ENCODE results near the gene METTL25.

METTL25 gene

DNA sequence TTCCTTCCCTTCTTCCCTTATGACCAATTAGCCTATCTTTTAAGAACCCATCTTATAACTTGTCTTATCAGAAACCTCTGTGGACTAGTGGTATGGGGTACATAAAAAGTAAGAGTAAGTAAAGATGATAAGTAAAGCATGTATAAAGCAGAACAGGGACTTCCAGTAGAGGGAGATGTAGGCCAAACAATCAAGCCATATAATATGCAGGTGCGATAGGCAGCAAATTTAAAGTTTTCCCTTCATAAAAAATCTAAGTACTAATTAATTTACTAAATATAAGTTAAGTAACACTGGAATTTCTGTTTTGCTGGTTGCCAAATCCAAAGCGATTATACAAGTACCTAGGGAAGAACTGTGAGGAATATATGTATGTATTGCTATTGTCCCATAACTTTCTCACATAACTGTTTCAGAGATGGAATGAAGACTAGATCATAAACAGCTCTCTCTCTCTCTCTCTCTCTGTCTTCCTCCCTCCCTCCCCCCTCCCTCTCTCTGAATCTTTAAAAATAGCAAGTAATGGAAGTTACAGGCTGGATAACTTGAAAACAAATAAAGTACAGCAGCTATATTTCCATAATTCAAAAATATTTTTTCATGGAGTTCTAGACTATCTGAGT lies 25.7 kb downstream of the METTL25 start:
- no peak for TF ChIP-seq SPI1 (IDR thresholded peaks at IDR 0.05; ENCODE audit: low read depth, low read length)
- no peak for TF ChIP-seq PAX5 (IDR thresholded peaks at IDR 0.05; ENCODE audit: insufficient read depth, low read length, severe bottlenecking)
- TF ChIP-seq POLR2AphosphoS5 (IDR thresholded peaks at IDR 0.05; ENCODE audit: low read depth, low read length): no peak
- TF ChIP-seq POLR2A (IDR thresholded peaks at IDR 0.05; ENCODE audit: low read depth, low read length): no peak
- TF ChIP-seq POU2F2 (IDR thresholded peaks at IDR 0.05; ENCODE audit: low read depth, low read length): no peak
- no peak for TF ChIP-seq TAF1 (IDR thresholded peaks at IDR 0.05; ENCODE audit: low read depth, low read length)
- FAIRE-seq (no peak), DNase-seq (ENCODE audit: insufficient read length, low spot score) (no peak)

- DNase-seq (ENCODE audit: insufficient read length, low spot score) (no peak), FAIRE-seq (no peak)
- TF ChIP-seq POLR2AphosphoS5 (IDR thresholded peaks at IDR 0.05; ENCODE audit: low read depth, low read length) (no peak), PAX5 (IDR thresholded peaks at IDR 0.05; ENCODE audit: insufficient read depth, low read length, severe bottlenecking) (no peak), POU2F2 (IDR thresholded peaks at IDR 0.05; ENCODE audit: low read depth, low read length) (no peak), TAF1 (IDR thresholded peaks at IDR 0.05; ENCODE audit: low read depth, low read length) (no peak), POLR2A (IDR thresholded peaks at IDR 0.05; ENCODE audit: low read depth, low read length) (no peak), SPI1 (IDR thresholded peaks at IDR 0.05; ENCODE audit: low read depth, low read length) (no peak)
Observed at GRCh38 chr12:82398879-82399278, 40.5 kb downstream of the METTL25 start.

GRCh38 chr12:82400819-82401218 lies 42.5 kb downstream of the METTL25 start:
- FAIRE-seq: no peak
- TF ChIP-seq SPI1 (IDR thresholded peaks at IDR 0.05; ENCODE audit: low read depth, low read length): no peak
- TF ChIP-seq POLR2A (IDR thresholded peaks at IDR 0.05; ENCODE audit: low read depth, low read length): no peak
- no peak for TF ChIP-seq TAF1 (IDR thresholded peaks at IDR 0.05; ENCODE audit: low read depth, low read length)
- TF ChIP-seq POLR2AphosphoS5 (IDR thresholded peaks at IDR 0.05; ENCODE audit: low read depth, low read length): no peak
- no peak for TF ChIP-seq PAX5 (IDR thresholded peaks at IDR 0.05; ENCODE audit: insufficient read depth, low read length, severe bottlenecking)
- DNase-seq (ENCODE audit: insufficient read length, low spot score): no peak

DNA sequence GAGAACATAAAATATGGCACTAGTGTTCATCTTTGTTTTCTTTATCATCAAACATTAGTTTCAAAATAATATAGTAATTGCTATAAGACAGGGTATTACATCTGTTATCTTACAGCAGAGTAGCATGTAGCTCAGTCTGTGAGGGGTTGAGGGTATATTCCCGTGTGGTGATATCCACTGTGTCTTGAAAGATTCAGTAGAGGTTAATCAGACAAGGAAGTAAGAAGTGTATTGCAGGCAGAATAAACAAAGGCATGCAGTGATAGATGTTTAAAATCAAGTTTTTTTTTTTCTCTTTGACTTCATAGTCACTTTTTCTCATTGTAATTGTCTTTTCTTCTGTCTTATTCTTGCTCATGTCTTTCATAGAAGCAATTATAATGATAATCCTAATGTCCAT lies 48.3 kb downstream of the METTL25 start:
- TF ChIP-seq POU2F2 (IDR thresholded peaks at IDR 0.05; ENCODE audit: low read depth, low read length): no peak
- TF ChIP-seq POLR2A (IDR thresholded peaks at IDR 0.05; ENCODE audit: low read depth, low read length): no peak
- TF ChIP-seq TAF1 (IDR thresholded peaks at IDR 0.05; ENCODE audit: low read depth, low read length): no peak
- no peak for TF ChIP-seq PAX5 (IDR thresholded peaks at IDR 0.05; ENCODE audit: insufficient read depth, low read length, severe bottlenecking)
- TF ChIP-seq SPI1 (IDR thresholded peaks at IDR 0.05; ENCODE audit: low read depth, low read length): no peak
- no peak for TF ChIP-seq POLR2AphosphoS5 (IDR thresholded peaks at IDR 0.05; ENCODE audit: low read depth, low read length)
- DNase-seq (ENCODE audit: insufficient read length, low spot score) (no peak), FAIRE-seq (no peak)

- TF ChIP-seq POLR2AphosphoS5 (IDR thresholded peaks at IDR 0.05; ENCODE audit: low read depth, low read length) (no peak), PAX5 (IDR thresholded peaks at IDR 0.05; ENCODE audit: insufficient read depth, low read length, severe bottlenecking) (no peak), POLR2A (IDR thresholded peaks at IDR 0.05; ENCODE audit: low read depth, low read length) (no peak)
- FAIRE-seq (no peak), DNase-seq (ENCODE audit: insufficient read length, low spot score) (no peak)
Observed at GRCh38 chr12:82407481-82407880, 49.2 kb downstream of the METTL25 start.

DNA sequence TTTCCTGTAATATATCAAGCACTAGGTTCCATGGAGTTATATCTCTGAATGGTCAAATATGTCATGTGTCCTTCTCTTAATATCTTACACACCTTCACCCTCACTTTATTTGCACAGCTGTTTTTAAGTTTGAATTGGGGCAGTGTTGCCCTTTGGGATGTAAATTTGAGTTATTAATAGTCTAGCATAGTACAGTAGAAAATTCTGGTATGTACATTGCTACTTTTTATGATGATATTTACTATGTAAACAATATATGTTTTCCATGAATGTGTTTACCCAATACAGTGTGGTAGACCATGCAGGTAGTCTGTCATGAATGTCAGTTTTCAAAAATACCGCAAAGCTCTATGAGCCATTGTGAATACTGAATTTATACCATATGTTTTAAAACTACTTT lies 50.5 kb downstream of the METTL25 start:
- no peak for DNase-seq (ENCODE audit: insufficient read length, low spot score)
- TF ChIP-seq TAF1 (IDR thresholded peaks at IDR 0.05; ENCODE audit: low read depth, low read length): no peak
- no peak for TF ChIP-seq POU2F2 (IDR thresholded peaks at IDR 0.05; ENCODE audit: low read depth, low read length)
- no peak for TF ChIP-seq POLR2AphosphoS5 (IDR thresholded peaks at IDR 0.05; ENCODE audit: low read depth, low read length)
- FAIRE-seq: no peak

GRCh38 chr12:82411546-82412230 lies 53.4 kb downstream of the METTL25 start:
- no peak for FAIRE-seq
- DNase-seq (ENCODE audit: insufficient read length, low spot score): no peak
- TF ChIP-seq POU2F2 (IDR thresholded peaks at IDR 0.05; ENCODE audit: low read depth, low read length) (no peak), TAF1 (IDR thresholded peaks at IDR 0.05; ENCODE audit: low read depth, low read length) (no peak)

DNA sequence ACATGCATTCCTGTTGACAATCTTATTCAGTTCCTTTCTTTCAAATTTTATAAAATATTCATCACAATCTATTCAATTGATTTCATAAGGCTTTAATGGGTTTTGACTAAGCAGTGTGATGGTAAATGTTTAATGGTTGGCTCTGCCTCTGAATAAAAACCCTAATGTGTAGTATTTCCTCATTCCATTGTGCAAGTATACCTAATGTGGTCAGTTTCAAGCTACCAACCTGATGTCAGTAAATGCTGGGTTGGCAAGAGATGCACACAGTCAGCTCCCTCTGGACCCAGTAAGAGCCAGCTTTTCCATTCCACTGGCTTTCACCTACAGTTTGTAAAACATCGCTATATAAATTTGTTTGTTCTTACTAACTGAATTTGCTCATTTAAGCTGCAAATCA lies 53.9 kb downstream of the METTL25 start:
- TF ChIP-seq POLR2AphosphoS5 (IDR thresholded peaks at IDR 0.05; ENCODE audit: low read depth, low read length): no peak
- no peak for TF ChIP-seq POU2F2 (IDR thresholded peaks at IDR 0.05; ENCODE audit: low read depth, low read length)
- no peak for TF ChIP-seq PAX5 (IDR thresholded peaks at IDR 0.05; ENCODE audit: insufficient read depth, low read length, severe bottlenecking)
- TF ChIP-seq SPI1 (IDR thresholded peaks at IDR 0.05; ENCODE audit: low read depth, low read length): no peak
- no peak for TF ChIP-seq TAF1 (IDR thresholded peaks at IDR 0.05; ENCODE audit: low read depth, low read length)
- no peak for TF ChIP-seq POLR2A (IDR thresholded peaks at IDR 0.05; ENCODE audit: low read depth, low read length)
- DNase-seq (ENCODE audit: insufficient read length, low spot score) (no peak), FAIRE-seq (no peak)

DNA sequence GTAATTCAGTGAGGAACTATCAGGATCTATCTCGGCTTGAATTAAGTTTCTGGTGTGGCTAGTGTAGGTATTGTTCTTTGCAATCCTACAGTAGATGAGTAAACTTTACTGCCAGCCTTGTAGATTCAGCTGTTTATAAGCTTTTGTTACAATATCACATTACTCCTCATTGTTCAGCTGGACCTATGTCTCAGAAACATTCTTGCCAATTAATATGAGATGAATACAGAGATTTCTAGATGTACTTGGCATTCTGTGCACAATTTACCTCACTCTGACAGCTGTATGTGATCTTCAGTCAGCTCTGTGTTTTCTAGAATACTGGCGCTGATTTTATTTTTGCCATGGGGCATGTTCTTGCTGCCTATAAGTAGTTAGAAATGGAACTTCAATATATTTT lies 55.7 kb downstream of the METTL25 start:
- no peak for DNase-seq (ENCODE audit: insufficient read length, low spot score)
- TF ChIP-seq TAF1 (IDR thresholded peaks at IDR 0.05; ENCODE audit: low read depth, low read length) (no peak), POLR2AphosphoS5 (IDR thresholded peaks at IDR 0.05; ENCODE audit: low read depth, low read length) (no peak), POLR2A (IDR thresholded peaks at IDR 0.05; ENCODE audit: low read depth, low read length) (no peak), PAX5 (IDR thresholded peaks at IDR 0.05; ENCODE audit: insufficient read depth, low read length, severe bottlenecking) (no peak), SPI1 (IDR thresholded peaks at IDR 0.05; ENCODE audit: low read depth, low read length) (no peak), POU2F2 (IDR thresholded peaks at IDR 0.05; ENCODE audit: low read depth, low read length) (no peak)
- no peak for FAIRE-seq

DNA sequence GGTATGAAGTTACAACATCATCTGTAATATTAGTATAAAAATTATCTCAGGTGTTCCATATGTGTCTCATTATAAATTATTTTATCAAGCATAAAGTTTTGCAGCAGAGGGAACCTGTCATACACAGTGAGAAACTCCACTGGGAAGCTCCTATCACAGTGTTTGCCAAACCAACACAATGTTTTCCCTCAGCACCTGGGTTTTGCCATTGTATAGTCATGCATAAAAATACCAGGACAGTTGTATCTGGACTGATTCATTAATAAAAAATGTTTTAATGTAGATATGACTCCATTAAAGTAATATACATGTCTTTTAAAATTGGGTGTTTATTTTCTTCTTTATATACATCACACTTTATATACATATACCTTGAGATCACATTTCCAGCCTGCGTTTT lies 56.6 kb downstream of the METTL25 start:
- DNase-seq (ENCODE audit: insufficient read length, low spot score): no peak
- TF ChIP-seq TAF1 (IDR thresholded peaks at IDR 0.05; ENCODE audit: low read depth, low read length) (no peak), PAX5 (IDR thresholded peaks at IDR 0.05; ENCODE audit: insufficient read depth, low read length, severe bottlenecking) (no peak), POU2F2 (IDR thresholded peaks at IDR 0.05; ENCODE audit: low read depth, low read length) (no peak), POLR2AphosphoS5 (IDR thresholded peaks at IDR 0.05; ENCODE audit: low read depth, low read length) (no peak), POLR2A (IDR thresholded peaks at IDR 0.05; ENCODE audit: low read depth, low read length) (no peak), SPI1 (IDR thresholded peaks at IDR 0.05; ENCODE audit: low read depth, low read length) (no peak)
- FAIRE-seq: no peak

Data from GM12891 (cell line).